Liver (tissue), 3 donors: Measurements from ENCODE around the gene KRTAP1-1.

Experiments
- ATF3 ChIP-seq: IDR thresholded peaks from 2 replicates; pipeline ENCODE4 v1.6.1; 2016; ENCODE audit warnings: antibody characterized with exemption
- CTCF ChIP-seq: fragments of 150-350 bp; IDR thresholded peaks from 2 replicates; pipeline ENCODE4 v1.5.1; 2017; ENCODE audit warnings: improper control_type of control experiment, low read depth, low read length; ENCODE audit not compliant: missing input control
- EGR1 ChIP-seq, 2 donors: IDR thresholded peaks; 2 replicates each; pipeline ENCODE4 v1.6.1; 2016 to 2018; ENCODE audit warnings: antibody characterized with exemption in 2 of 2, low read depth in 2 of 2
- FOXA1 ChIP-seq: IDR thresholded peaks from 2 replicates; pipeline ENCODE4 v1.6.1; 2016; ENCODE audit warnings: antibody characterized with exemption
- HNF4A ChIP-seq, 2 donors: conservative IDR thresholded peaks; 2 replicates each; pipeline ENCODE4 v1.6.1; 2016; ENCODE audit warnings: antibody characterized with exemption in 2 of 2, mild to moderate bottlenecking in 2 of 2
- REST ChIP-seq: IDR thresholded peaks from 2 replicates; pipeline ENCODE4 v1.6.1; 2016; ENCODE audit warnings: antibody characterized with exemption, mild to moderate bottlenecking
- RXRA ChIP-seq, 2 donors: IDR thresholded peaks; 2 replicates each; pipeline ENCODE4 v1.6.1; 2017 to 2018; ENCODE audit warnings: antibody characterized with exemption in 2 of 2, mild to moderate bottlenecking in 1 of 2
- TAF1 ChIP-seq: conservative IDR thresholded peaks from 2 replicates; pipeline ENCODE4 v1.6.1; 2016; ENCODE audit warnings: antibody characterized with exemption, mild to moderate bottlenecking
- YY1 ChIP-seq: IDR thresholded peaks from 2 replicates; pipeline ENCODE4 v1.6.1; 2016; ENCODE audit warnings: antibody characterized with exemption, mild to moderate bottlenecking
- ZBTB33 ChIP-seq: IDR thresholded peaks from 2 replicates; pipeline ENCODE4 v1.6.1; 2016; ENCODE audit warnings: antibody characterized with exemption
- donor health status: healthy.
- donor health status: healthy.

GRCh38 chr17:41067281-41067680, 26.0 kb upstream of the KRTAP1-1 start:
- TF ChIP-seq CTCF (no peak), REST (no peak), EGR1 (IDR thresholded peaks at IDR 0.05; ENCODE audit: low read depth in 2 of 2) (no peak), TAF1 (no peak), ZBTB33 (no peak), ATF3 (no peak), RXRA (IDR thresholded peaks at IDR 0.05) (no peak), YY1 (no peak), HNF4A (conservative IDR thresholded peaks at IDR 0.05) (no peak), FOXA1 (no peak)
